ENCODE measurements around the gene ZBTB47. TPM values are rescaled to one million over a fixed set of nuclear protein-coding genes. Genes with fewer than 3 reads are reported as not detected.

The ZBTB47 gene
- polyA plus RNA-seq, 1 donor (not counting 4 experiments of a cell fraction or from before 2014, with no cell fraction given) = 5.1 TPM

DNA sequence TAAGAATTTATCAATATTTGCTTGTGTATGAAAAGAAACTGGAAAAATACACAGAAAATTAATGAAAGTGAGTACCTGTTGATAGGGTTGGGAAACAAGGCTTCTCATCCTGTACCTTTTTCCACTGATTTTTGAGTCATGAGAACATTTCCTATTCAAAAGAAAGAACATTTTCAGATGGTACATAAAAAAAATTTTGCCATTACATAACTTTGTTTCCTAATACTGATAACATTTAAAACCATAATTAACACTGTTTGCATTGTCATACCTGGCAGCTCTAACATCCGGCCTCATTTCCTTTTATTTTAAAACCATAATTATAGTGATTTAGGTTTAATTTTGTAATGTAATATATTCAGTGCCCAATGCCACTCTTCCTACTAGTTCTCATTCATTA is 41.3 kb upstream of the ZBTB47 start:
- Histone ChIP-seq H3K9me1 (ENCODE audit: control insufficient read depth, extremely low read depth, insufficient read depth, low read length) (no peaks in the 10 kb centered on the region), H4K20me1 (ENCODE audit: control insufficient read depth, extremely low read depth, insufficient read depth, low read length) (no peaks in the 10 kb centered on the region), H2AFZ (ENCODE audit: control insufficient read depth, low read length) (no peak overlapping the region), H3K4me1 (ENCODE audit: control insufficient read depth, extremely low read depth, insufficient read depth, low read length) (no peaks in the 10 kb centered on the region), H3K9ac (ENCODE audit: control insufficient read depth, extremely low read depth, insufficient read depth, low read length) (no peak overlapping the region), H3K27me3 (ENCODE audit: control insufficient read depth, extremely low read depth, insufficient read depth, low read length) (no peaks in the 10 kb centered on the region), H3K4me3 (ENCODE audit: control insufficient read depth in 2 of 3, extremely low read depth in 1 of 3, insufficient read depth in 2 of 3, low read depth in 1 of 3, low read length in 3 of 3) (no peak overlapping the region), H3K4me2 (ENCODE audit: control insufficient read depth, extremely low read depth, insufficient read depth, low read depth, low read length) (no peak overlapping the region), H3K36me3 (ENCODE audit: control insufficient read depth in 2 of 2, extremely low read depth in 1 of 2, insufficient read depth in 2 of 2, low read length in 2 of 2) (peaks cover 4 to 5% of the 10 kb centered on the region in 2 experiments), H3K79me2 (ENCODE audit: control insufficient read depth, insufficient read depth, low read length) (peaks cover 88% of the 10 kb centered on the region), H3K27ac (ENCODE audit: control insufficient read depth, insufficient read depth, low read length) (no peak overlapping the region), H3K9me3 (ENCODE audit: control insufficient read depth, low read depth, low read length) (no peaks in the 10 kb centered on the region)
- TF ChIP-seq EZH2 (IDR thresholded peaks at IDR 0.05; ENCODE audit: low read length) = no peak
- TF ChIP-seq, protein P1, sequence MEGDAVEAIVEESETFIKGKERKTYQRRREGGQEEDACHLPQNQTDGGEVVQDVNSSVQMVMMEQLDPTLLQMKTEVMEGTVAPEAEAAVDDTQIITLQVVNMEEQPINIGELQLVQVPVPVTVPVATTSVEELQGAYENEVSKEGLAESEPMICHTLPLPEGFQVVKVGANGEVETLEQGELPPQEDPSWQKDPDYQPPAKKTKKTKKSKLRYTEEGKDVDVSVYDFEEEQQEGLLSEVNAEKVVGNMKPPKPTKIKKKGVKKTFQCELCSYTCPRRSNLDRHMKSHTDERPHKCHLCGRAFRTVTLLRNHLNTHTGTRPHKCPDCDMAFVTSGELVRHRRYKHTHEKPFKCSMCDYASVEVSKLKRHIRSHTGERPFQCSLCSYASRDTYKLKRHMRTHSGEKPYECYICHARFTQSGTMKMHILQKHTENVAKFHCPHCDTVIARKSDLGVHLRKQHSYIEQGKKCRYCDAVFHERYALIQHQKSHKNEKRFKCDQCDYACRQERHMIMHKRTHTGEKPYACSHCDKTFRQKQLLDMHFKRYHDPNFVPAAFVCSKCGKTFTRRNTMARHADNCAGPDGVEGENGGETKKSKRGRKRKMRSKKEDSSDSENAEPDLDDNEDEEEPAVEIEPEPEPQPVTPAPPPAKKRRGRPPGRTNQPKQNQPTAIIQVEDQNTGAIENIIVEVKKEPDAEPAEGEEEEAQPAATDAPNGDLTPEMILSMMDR (optimal IDR thresholded peaks at IDR 0.05 in 1 of 3, IDR thresholded peaks at IDR 0.05 in 1 of 3, conservative IDR thresholded peaks at IDR 0.05 in 1 of 3; ENCODE audit: extremely low read depth in 1 of 3, insufficient read depth in 2 of 3, low read length in 3 of 3) = no peak
- DNase-seq (ENCODE audit: low read depth, low spot score) (no peak), FAIRE-seq (no peak)
- dilution Hi-C loops (cut with MboI; ENCODE audit: extremely low pct_ligation_motif_present, low sequenced_read_pairs) = no loop called here

DNA sequence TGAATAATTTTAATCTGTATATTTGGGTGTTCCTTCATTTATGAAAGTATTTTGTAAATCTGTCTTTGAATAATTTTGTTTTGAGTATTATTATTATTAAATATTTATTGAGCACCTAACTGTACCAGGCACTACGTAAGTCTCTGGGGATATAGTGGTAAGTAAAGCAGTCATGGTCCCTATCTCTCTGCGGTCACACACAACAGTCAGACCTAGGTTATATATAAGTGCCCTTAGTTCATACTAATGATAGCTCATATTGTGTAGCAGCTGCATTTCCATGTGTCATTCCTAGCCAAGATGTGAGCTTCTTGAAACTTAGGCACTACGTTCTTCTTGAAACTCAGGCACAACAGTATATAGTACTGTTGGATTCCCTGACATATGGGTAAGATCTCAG is 40.6 kb upstream of the ZBTB47 start:
- FAIRE-seq (no peak), DNase-seq (ENCODE audit: low read depth, low spot score) (no peak)
- Histone ChIP-seq H3K27me3 (ENCODE audit: control insufficient read depth, extremely low read depth, insufficient read depth, low read length) (no peaks in the 10 kb centered on the region), H3K27ac (ENCODE audit: control insufficient read depth, insufficient read depth, low read length) (no peak overlapping the region), H4K20me1 (ENCODE audit: control insufficient read depth, extremely low read depth, insufficient read depth, low read length) (no peaks in the 10 kb centered on the region), H2AFZ (ENCODE audit: control insufficient read depth, low read length) (no peak overlapping the region), H3K9me3 (ENCODE audit: control insufficient read depth, low read depth, low read length) (no peaks in the 10 kb centered on the region), H3K79me2 (ENCODE audit: control insufficient read depth, insufficient read depth, low read length) (peaks cover 81% of the 10 kb centered on the region), H3K9ac (ENCODE audit: control insufficient read depth, extremely low read depth, insufficient read depth, low read length) (no peak overlapping the region), H3K4me3 (ENCODE audit: control insufficient read depth in 2 of 3, extremely low read depth in 1 of 3, insufficient read depth in 2 of 3, low read depth in 1 of 3, low read length in 3 of 3) (no peak overlapping the region), H3K36me3 (ENCODE audit: control insufficient read depth in 2 of 2, extremely low read depth in 1 of 2, insufficient read depth in 2 of 2, low read length in 2 of 2) (peaks cover 4 to 5% of the 10 kb centered on the region in 2 experiments), H3K9me1 (ENCODE audit: control insufficient read depth, extremely low read depth, insufficient read depth, low read length) (no peaks in the 10 kb centered on the region), H3K4me2 (ENCODE audit: control insufficient read depth, extremely low read depth, insufficient read depth, low read depth, low read length) (no peak overlapping the region), H3K4me1 (ENCODE audit: control insufficient read depth, extremely low read depth, insufficient read depth, low read length) (no peaks in the 10 kb centered on the region)
- TF ChIP-seq EZH2 (IDR thresholded peaks at IDR 0.05; ENCODE audit: low read length) = no peak
- TF ChIP-seq, protein P1 (optimal IDR thresholded peaks at IDR 0.05 in 1 of 3, IDR thresholded peaks at IDR 0.05 in 1 of 3, conservative IDR thresholded peaks at IDR 0.05 in 1 of 3; ENCODE audit: extremely low read depth in 1 of 3, insufficient read depth in 2 of 3, low read length in 3 of 3) = no peak
- dilution Hi-C loops (cut with MboI; ENCODE audit: extremely low pct_ligation_motif_present, low sequenced_read_pairs) = no loop called here
